Measurements from ENCODE around the gene FOXA3.

The FOXA3 gene

DNA sequence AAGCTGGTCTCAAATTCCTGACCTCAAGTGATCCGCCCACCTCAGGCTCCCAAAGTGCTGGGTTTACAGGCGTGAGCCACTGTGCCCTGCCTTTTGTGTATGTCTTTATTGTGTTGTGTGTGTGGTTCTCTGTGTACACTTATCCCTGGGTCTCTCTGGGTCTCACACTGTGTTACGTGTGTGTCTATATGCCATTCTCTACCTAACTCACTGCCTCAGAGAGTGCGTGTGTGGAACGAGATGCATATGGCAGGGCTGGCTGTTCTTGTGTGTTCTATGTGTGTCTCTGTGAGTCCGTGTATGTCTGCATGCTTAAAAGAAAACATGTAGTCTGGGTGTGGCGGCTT is 10.5 kb downstream of the FOXA3 start:
- DNase-seq (ENCODE audit: low spot score) = no peak

DNA sequence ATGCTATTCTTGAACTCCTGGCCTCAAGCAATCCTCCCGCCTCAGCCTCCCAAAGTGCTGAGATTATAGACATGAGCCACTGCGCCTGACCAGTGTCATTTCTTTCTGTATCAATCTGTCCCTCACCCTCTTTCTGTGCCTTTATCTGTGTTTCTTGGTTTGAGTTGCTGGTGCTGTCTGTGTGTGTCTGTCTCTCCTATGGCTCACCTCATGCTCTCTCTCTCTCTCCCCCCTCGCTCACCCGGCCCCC is 12.0 kb downstream of the FOXA3 start:
- no peak for DNase-seq (ENCODE audit: low spot score)

DNA sequence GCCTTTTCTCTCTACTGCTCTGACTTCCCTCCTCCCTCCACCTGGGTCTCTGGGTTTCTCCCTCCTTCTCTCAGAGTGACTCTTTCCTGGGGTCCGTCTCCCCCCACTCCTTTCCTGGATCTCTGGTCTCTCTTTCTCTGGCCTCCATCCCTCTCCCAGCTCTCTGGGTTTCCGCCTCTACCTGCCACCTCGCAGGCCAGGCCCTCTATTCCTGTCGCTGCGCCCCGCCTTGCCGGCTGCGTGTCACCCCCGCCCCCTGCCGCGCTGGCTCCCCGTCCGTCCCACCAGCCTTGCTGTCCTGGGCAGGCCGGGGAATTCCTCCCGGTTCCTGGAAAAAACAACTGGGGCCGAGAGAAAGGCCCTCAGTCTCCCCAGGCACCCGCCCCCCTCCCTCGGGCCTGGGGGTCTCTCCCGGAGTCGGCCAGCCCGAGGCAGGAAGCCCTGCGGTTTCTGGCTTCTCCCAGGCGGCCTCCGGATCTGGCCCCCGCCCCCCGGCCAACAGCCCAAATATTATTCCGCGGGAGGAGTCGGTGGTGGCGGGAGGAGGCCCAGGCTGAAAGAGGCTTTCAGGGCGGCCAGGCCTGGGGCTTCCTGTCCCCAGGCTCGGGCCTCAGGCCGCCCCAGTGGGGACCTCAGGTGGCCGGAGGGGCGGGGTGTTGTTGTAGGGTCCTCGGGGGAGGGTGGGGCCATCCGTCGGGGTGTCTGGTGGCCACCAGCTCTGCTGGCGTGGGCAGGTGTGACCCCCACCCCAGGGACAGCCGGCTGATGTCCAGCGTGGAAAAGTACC is 12.5 kb downstream of the FOXA3 start:
- no peak for DNase-seq (ENCODE audit: low spot score)

DNA sequence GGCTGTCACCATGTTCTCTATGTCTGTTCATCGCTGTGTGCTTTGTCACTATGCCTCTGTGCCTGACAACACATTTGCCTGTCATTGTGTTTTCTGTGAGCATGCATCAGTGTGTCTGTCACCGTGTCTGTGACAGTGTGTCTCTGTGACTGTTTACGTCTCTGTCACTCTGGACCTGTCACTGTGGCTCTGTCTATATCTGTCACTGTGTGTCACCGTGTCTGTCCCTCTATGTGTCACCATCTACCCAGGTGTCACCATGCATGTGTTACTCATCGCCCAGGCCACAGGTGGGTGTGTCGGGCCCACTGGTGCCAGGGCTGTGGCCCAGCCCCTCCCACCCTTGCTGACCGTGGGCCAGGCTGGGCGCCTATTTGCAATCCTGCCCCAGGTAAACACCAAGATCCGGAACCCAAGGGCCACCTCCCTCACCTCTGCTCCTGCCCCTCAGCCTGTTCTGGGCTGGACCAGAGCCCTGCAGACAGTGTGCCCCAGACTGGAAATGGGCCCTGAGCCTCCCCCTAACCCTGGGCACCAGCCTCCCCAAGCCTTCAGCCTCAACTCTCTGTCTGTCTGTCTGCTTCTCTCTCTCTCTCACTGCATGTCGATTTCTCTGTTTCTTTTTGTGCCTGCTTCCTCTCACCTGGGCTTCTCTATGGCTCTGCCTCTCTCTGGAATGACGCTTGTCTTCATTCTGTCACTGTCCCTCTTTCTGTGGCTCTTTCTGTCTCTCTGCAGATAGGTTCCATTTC is 14.1 kb downstream of the FOXA3 start:
- DNase-seq (ENCODE audit: low spot score) = peak; percentile 15

DNA sequence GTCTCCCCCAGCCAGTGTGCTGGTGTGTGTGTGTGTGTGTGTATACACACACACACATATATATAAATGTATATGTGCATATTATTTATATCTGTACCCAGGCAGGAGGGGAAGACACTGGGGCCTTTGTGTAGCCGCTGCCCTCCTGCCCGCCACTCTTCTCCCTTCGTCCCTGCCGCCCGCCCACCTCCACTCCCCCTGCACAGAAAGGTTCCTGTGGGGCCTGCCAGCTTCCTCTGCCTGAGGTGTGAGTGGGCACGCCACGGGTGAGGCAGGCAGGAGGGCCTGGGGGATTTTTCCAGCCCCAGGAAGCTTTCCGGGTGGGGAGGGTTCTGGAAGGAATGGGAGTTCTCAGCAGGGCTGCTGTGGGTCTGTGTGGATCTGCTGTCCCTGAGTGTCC is 14.9 kb downstream of the FOXA3 start:
- peak; percentile 23 for DNase-seq (ENCODE audit: low spot score)

DNA sequence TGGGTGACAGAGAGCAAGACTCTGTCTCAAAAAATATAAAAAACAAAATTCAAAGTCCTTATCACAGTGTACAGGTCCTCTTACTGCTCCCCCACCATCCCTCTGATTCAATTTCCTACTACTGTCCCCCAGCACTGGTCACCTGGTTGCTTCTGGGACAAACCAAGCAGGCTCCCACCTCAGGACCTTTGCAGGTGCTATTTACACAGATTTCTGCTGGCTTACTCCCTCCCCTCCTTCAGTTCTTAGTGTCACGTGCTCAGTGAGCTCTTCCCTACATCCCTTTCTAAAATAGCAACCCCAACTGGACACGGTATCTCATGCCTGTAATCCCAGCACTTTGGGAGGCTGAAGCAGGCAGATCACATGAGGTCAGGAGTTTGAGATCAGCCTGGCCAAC is 15.8 kb downstream of the FOXA3 start:
- no peak for DNase-seq (ENCODE audit: low spot score)

DNA sequence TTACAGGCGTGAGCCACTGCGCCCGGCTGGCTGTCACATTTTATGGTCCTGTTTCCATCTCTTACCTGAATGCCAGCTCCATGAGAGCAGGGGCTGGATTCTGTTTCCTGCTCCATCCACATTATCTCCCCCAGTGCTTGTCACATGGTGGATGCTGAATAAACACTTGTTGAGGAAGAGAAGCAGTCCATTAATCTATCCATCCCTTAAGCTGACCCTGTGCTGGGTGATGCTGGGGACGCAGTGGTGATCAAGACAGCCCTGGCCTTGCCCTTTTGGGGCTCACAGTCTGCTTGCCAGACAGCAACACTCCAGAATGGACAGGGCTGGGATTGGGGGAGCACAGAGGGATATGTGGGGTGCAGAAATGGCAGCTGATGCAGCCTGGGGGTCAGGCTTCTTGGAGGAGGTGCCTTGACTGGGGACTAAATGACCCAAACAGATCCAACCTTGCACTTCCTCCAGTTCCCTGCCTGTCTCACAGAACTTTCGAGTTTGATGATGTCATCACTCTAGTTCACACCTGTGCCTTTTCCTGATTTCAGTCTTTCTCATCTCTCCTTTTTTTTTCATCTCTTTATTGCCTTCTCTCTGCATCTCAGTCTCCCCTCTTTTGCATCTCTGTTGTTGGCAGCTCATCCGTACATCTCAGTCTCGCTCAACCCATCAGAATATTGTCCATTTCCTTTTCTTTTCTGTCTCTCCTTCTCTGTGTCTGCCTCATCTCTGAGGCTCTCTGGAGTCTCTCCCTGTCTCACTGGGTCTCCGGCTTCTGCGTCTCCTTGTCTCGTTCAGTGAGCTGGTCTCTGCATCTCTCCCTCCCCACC is 17.2 kb downstream of the FOXA3 start:
- no peak for DNase-seq (ENCODE audit: low spot score)

DNA sequence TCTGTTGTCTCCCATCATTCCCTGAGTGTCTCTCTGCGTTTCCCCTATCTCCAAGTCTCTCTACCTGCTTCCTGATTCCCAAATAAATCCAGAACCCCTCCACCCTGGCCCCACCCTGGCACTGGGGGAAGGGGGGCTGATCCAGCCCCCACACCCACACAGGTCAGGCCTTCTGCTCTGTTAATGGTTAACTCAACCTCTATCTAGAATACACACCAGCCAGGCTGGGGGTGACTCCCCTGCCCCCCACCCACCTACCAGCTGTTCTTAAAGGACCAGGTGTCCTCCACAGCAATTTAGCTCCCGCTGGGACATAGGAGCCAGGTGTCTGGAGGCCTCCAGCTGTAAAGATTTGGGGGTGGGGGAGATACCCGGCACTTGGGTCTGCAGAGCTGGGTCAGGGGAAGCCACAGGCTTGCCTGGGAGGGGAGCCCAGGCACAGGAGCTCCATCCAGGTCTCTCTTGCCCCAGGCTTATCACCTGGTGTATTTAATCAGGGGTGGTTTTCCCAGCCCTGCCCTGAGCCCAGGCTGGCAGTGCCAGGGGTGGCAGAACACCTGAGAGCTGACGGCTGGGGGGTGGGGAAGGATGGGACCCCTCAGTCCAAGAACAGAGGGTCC is 17.9 kb downstream of the FOXA3 start:
- DNase-seq (ENCODE audit: low spot score) = no peak

DNA sequence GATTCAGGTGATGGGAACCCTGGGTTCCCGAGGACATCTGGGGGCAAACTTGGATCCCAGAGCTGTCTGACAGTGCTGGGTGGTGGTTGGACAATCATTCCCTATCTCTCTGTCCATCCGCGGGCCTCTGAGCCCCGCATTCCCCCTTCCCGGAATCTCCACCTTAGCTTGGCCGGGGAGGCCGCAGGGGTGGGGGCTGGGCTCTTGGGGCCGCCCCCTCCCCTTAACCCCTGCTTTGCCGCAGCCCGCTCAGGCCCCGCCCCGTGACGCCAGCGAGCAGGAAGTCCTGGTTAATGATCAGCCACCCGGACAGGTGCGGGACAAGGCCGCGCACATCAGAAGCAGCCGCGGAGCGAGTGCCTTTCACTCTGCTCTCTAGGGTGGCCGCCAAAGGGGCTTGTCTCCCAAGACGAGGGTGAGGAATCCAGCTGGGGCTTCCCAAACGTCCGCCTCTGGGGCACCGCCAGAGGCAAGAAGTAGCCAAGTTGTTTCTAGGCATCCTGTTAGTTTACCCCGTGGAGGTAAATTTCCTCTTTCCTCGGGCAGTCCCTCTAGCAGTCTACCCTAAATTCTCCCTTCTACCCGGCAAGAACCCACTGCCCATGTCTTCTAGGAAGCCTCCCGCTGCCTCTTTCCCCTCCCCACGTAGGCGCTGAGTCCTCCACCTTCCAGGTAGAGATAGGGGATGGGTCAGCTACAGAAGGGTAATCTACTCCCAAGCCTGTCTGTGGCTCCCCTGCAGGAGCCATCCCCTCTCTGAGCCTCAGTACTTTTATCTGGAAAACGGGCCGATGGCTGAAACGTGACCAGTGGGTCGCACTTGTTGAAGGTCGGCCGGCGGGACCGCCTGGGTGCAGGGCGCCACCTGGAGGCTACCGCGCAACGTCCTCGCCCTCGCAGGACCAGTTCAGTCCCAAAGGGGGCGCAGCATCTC is 18.8 kb downstream of the FOXA3 start:
- peak; percentile 93 for DNase-seq (ENCODE audit: low spot score)

DNA sequence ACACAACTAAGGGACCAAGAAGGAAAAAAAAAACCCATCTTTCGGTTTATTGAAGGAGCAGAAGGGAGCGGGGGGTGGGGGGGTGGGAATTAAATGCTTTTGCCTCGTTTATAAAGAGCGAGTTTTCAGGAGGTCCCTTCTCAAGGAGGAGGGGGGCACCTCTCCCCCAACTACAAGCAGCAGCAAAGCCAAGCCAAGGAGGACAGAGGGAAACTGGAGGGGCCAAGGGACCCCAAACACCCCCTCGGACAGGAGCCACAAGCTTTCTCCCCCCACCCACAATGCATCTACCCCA is 19.4 kb downstream of the FOXA3 start:
- DNase-seq (ENCODE audit: low spot score) = no peak

DNA sequence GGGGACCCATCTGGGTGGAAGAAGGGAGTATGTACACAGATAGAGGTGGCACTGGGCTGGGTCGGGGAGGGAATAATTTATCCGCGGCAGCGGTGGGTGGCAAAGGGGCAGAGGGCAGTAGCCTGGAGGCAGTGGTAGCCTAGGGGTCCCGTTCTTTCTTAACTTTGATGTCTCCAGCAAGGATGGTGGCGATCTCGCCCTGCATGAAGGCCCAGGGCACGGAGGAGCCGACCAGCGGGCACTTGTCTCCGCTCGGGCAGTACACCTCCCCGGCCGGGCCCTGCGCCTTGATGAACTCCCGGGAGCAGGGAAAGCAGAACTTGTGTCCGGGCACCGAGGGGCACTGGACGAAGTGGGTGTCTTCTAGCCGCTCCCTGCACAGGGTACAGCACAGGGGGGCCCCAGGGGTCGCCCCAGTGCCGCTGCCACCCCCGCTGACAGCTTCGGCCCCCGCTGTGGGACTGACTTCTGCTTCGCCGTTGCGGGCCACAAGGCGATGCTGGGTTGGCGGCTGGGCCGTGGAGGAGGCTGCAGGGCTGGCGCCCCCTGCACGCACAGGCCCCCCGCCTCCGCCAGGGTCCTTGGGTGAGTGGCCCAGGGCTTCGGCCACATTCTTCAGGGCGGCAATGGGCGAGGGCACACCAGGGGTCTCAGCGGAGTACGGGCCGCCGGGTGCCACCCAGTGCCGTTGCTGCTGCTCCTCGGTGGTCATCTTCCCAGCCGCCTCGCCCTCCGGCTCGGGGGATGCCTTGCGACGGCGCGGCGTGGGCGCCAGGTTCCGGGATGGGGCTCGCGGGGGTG is 20.0 kb downstream of the FOXA3 start:
- DNase-seq (ENCODE audit: low spot score) = no peak

DNA sequence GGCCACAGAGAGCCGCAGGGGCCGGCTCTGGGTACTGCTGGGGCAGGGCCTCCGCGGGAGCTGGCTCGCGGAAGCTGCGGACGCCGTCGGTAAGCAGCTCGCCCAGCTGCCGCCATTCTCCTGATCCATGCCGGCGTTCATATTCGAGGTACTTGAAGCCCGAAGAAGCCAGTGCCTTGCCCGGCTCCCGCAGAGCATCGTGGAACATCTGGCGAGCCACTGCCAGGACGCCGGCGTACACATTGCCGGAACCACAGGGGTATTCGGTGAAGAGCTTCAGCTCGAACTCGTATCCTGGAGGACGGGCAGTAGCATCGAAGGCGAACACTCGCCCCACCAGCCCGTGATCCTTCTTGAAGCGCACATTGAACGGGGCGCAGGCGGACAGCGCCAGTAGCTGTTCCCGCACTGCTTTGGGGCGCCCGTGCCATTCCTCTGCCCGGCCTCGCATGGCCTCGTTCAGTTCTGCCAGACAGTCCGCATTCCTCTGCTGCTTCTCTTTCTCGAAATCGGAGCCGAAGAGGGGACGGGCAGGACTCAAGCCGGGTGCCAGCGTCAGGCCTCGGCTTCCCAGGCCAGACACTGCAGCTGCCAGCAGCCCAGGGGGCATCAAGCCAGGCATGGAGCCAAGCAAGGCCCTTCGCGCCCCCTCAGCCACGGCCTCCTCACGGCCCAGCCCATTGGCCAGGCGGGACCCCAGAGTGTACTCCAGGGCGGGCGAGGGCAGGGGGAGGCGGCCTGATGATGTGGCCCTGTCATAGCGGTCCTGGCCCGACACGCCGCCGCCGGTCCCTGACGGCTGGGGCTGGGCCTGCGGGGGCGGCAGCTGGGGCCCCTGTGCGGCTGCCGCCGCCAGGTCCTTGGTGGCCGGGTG is 20.8 kb downstream of the FOXA3 start:
- peak; percentile 57 for DNase-seq (ENCODE audit: low spot score)

DNA sequence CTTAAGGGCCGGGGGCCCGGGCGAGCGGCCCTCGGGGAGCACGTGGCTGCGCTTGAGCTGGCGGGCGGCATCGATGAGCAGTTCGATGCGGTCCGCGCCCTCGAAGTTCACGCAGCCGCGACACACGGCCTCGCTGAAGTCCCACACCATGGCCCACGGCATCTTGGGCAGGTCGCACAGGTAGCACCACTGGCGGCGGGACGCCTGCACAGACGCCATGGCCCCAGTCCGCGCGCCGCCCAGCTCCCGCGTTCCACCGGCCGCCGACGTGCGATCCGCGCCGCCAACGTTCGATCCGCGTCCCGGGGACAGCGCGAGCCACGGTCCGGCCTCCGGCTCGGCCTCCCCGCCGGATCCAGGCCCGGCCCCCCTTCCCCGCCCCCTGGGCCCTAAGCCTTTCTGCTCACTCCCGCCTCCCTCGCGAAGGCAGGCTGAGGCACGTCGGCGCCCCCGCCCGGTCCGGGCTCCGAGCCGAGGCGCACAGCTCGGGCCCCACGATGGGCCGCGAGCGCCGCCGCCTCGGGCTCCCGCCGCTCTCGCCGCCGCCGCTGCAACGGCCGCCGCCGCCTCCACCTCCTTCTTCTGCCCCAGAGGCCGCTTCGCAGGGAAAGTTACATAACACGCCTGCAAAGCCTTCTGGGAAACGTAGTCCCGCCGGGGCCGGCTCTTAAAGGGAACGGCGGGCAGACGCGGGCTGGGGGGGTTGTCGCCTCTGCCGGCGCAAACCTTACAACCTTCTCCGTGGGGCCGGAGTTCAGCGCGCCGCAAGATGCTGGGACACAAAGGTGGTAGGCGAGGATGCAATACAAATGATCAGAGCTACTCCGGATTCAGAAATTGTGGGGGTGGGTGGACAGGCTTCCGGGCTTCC is 21.7 kb downstream of the FOXA3 start, which contains the start of gene IRF2BP1:
TSS of gene IRF2BP1 (minus strand) at position 586 of the 871 bp plus-strand sequence. CDS start at position 219, 367 bp downstream.
- peak; percentile 92 for DNase-seq (ENCODE audit: low spot score)

DNA sequence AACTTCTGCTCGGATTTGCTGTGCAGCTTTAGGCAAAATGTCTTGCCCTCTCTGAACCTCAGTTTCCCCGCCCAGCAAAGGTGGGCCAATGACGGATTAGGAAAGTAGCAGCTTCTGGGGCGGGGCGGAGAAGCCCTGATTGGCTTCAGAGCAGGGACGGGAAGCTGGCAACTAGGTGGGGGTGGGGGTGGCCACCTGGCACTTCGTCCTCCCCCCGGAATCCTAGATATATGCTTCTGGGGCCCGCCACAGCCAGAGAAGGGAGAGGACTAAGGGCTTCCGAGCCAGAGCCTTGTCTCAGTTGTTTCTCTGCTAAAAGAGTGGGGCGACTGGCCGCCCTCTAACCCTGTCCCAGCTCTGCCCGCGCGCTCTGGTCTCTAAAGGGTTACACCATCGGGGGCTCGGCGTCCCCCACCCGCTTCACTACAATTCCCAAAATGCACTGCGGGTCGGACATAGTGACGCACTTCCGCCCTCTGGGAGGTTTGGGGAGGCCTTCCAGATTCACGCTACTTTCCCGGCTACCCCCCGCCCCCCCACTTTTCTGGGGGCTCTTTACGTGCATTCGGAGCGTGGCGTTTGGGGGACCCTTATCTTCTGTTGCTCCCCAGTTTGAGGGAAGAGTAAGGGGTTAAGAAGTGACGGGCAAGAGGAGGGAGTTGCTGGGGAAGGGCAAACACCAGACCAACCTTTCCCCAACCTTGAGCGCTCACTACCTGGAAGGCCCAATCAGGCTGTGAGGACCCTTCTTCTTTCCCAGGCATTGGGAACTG is 22.5 kb downstream of the FOXA3 start:
- DNase-seq (ENCODE audit: low spot score) = peak; percentile 93

DNA sequence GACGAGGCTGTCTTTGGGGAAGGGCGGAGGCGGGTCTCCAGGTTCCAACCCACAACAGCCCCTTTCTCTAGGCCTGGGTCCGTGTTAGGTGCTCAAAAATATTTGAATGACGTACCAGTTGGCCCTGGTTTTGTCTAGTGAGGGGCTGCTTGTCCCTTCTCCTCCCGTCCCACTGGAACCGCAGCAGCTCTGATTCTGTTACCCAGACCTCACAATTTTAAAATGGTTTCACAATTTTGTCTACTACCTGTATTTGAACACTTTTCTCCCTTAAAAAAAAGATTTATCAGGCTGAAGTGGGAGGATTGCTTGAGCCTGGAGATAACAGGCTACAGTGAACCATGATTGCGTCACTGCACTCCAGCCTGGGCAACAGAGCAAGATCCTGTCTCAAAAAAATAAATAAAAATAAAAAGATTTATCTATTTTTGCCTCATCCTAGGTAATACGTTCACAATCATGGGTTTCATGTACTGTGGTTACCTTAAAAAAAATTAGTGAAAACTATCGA is 23.1 kb downstream of the FOXA3 start:
- DNase-seq (ENCODE audit: low spot score) = no peak

DNA sequence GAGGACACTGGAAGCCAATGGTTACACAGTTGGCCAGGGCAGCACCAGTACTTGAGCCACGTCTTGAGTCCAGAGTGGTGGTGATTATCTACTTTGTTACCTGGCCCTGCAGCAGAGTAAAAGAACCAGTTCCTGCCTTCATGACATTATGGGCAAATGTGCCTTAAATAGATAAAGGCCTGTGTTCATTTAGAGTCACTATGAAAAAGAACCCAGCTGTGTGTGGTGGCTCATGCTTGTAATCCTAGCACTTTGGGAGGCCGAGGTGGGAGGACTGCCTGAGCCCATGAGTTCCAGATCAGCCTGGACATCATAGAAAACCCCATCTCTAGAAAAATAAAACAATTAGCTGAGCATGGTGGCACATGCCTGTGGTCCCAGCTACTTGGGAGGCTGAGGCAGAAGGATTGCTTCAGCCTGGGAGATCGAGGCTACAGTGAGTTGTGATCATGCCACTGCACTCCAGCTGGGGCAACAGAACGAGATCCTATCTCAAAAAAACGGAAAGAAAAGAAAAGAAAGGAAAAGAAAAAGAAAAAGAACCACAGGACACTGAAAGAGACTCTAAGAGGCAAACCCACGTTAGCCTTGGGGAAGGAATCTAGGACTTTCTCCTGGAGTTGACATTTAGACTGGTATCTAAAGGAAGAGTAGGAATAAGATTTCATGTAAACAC is 25.2 kb downstream of the FOXA3 start:
- no peak for DNase-seq (ENCODE audit: low spot score)

DNA sequence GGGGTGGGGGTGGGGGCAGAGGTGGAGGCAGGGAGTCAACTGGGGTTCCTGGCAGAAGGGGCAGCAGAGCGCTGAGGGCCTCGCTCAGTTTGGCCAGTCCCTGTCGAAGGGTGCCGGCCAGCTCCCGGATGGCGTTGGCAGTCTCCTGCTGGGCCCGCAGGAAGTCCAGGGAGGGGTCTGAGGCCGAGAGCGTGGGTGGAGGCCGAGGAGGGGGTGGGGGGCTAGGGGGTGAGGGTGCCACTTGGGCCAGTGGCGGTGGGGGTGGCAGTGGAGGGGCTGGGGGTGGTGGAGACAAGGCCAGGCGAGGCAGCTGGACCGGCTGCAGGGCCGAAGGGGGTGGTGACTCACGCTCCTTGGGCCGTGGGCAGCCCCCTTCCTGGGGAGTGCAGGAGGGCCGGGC is 26.8 kb downstream of the FOXA3 start:
- no peak for DNase-seq (ENCODE audit: low spot score)
